HG02981 (cell line): Measurements from ENCODE around the gene GRK5.

Experiments
- ATAC-seq: cut with Tn5 transposase; IDR thresholded peaks from one replicate; pipeline ENCODE4 v1.9.1; 2021; ENCODE audit warnings: mild to moderate bottlenecking, moderate library complexity; ENCODE audit not compliant: unreplicated experiment

GRK5 gene

GRCh38 chr10:119396709-119397071 lies 189.3 kb downstream of the GRK5 start:
- ATAC-seq: no peak

GRCh38 chr10:119397416-119397815 lies 190.0 kb downstream of the GRK5 start:
- no peak for ATAC-seq

GRCh38 chr10:119398996-119399395 lies 191.6 kb downstream of the GRK5 start:
- no peak for ATAC-seq

GRCh38 chr10:119399466-119399865 lies 192.1 kb downstream of the GRK5 start:
- no peak for ATAC-seq

- ATAC-seq: no peak
Measured at GRCh38 chr10:119401671-119402395, 194.5 kb downstream of the GRK5 start.

- no peak for ATAC-seq
Measured at GRCh38 chr10:119403921-119404320, 196.6 kb downstream of the GRK5 start.

GRCh38 chr10:119404719-119405519 lies 197.5 kb downstream of the GRK5 start:
- ATAC-seq: no peak

GRCh38 chr10:119405520-119405807 lies 198.1 kb downstream of the GRK5 start:
- ATAC-seq: no peak

- no peak for ATAC-seq
Measured at GRCh38 chr10:119406137-119406536, 198.8 kb downstream of the GRK5 start.

GRCh38 chr10:119406601-119407253 lies 199.4 kb downstream of the GRK5 start:
- ATAC-seq: no peak

- no peak for ATAC-seq
Measured at GRCh38 chr10:119407254-119407777, 199.9 kb downstream of the GRK5 start.

- ATAC-seq: no peak
Measured at GRCh38 chr10:119408072-119408471, 200.7 kb downstream of the GRK5 start.

GRCh38 chr10:119408969-119409371 lies 201.6 kb downstream of the GRK5 start:
- ATAC-seq: no peak

GRCh38 chr10:119409385-119409784 lies 202.0 kb downstream of the GRK5 start:
- no peak for ATAC-seq

GRCh38 chr10:119409906-119410305 lies 202.5 kb downstream of the GRK5 start:
- ATAC-seq: no peak

GRCh38 chr10:119410361-119411116 lies 203.2 kb downstream of the GRK5 start:
- no peak for ATAC-seq

- ATAC-seq: no peak
Measured at GRCh38 chr10:119412244-119413092, 205.1 kb downstream of the GRK5 start.

- ATAC-seq: no peak
Measured at GRCh38 chr10:119413093-119413453, 205.7 kb downstream of the GRK5 start.

GRCh38 chr10:119413471-119414080 lies 206.2 kb downstream of the GRK5 start:
- no peak for ATAC-seq

- no peak for ATAC-seq
Measured at GRCh38 chr10:119414081-119414611, 206.8 kb downstream of the GRK5 start.
